Measurements from ENCODE around the gene PUS3. TPM values are rescaled to one million over a fixed set of nuclear protein-coding genes. Genes with fewer than 3 reads are reported as not detected.
"Not testable (repeated sequence)": the region's sequence is repeated elsewhere in the genome, so short reads cannot be mapped to it uniquely, and the experiment has no call there.

The PUS3 gene
- total RNA-seq, 1 experiment from 2014 or later: 21.2 TPM

DNA sequence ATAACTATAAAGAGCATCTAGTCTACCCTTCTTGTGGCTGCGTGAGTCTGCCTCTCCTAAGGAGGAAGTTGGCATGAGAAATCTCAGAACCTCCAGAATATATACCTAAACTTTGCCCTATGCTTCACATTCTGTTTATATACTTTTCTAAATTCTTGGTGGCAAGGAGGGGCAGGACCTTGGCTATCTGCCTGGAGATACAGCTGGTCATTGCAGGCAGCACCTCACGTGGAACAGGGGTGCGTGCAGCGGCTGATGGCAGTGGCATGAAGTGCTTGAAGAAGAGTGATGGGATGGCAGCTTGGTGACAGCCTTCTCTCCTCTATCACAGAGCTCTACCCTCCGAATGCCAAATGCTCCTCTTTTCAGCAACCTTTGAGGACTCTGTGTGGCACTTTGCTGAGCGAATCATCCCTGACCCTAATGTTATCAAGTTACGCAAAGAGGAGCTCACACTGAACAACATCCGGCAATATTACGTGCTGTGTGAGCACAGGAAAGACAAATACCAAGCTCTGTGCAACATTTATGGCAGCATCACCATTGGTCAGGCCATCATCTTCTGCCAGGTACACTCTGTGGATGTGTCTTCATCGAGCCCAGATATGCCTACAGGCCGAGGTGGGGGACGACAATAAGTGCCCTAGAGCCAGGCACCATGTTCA, 13.8 kb upstream of the PUS3 start:
- DNase-seq (ENCODE audit: low spot score): no peak

- not testable (repeated sequence) for DNase-seq (ENCODE audit: low spot score)
These were observed 11.6 kb upstream of the PUS3 start for GRCh38 chr11:125914601-125915000.

- DNase-seq (ENCODE audit: low spot score): no peak
These were observed 7.3 kb upstream of the PUS3 start for GRCh38 chr11:125910226-125910849.

- DNase-seq (ENCODE audit: low spot score): no peak
These were observed 1.7 kb upstream of the PUS3 start for GRCh38 chr11:125904678-125905077.

DNA sequence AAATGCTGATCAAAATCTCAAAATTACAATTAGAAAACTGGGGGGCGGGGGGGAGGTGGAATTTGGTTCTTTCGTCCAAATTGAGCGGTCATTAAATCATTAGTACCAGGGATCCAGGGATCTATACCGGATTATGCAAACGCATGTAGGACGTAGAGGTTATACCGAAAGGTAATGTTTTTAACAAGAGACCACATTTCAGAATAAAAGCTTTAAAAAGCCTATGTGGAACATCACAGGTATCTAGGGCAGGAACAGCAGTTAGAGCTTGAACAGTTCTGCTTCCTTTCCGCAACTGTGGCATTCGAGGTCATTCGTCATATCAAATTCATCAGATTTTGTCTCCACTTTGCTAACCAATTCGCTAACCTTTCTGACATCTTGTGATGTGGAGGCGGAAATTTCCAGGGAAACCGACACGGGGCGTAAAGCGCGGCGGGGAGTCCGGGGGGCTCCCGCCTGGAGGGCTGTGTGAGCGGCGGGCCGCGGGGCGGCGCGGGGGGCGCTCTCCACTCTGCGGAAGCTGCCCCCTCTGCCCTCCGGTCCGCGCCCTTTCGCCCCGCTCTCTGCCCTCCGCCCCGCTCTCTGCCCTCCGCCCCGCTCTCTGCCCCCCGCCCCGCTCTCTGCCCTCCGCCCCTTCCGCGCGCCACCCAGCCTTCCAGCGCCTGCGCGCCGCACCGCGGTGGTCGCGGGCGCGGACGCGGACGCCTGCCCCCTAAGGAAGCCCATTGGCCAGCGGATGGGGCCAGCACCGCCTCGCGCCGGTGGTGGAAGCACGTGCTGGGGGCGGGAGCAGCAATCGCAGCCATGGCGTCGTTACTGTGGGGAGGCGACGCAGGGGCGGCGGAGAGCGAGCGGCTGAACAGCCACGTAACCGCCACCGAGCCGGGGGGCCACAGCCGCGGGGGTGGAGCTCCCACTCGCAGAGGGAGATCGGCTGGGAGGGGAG, 979 bp upstream of the PUS3 start, which contains the start of gene DDX25:
TSS of gene DDX25 (plus strand) at position 798 of the 949 bp plus-strand sequence. CDS start at position 808, 10 bp downstream.
- DNase-seq (ENCODE audit: low spot score): no peak

- DNase-seq (ENCODE audit: low spot score): no peak
These were observed 604 bp downstream of the PUS3 start for GRCh38 chr11:125902277-125902926.

DNA sequence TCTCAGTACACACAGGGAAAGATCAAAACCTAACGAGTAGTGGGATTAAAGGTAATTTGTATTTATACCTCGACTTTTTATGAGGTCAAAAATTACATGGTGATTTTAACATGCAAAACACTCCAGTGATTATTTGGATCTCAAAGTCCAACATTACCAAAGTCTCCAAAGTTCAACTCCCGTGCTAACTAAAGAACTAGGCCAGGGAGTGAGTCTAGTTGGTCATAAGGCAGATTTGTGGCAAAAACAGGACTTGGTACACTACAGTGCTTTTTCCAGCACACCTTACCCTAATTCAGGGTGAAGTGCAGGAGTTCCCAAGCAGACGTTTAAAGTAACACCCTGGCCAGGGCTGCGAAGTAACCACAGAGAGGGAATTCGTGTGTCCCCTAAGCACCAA, 1.1 kb downstream of the PUS3 start:
- DNase-seq (ENCODE audit: low spot score): no peak

- DNase-seq (ENCODE audit: low spot score): no peak
These were observed 10.0 kb downstream of the PUS3 start for GRCh38 chr11:125892994-125893393.

DNA sequence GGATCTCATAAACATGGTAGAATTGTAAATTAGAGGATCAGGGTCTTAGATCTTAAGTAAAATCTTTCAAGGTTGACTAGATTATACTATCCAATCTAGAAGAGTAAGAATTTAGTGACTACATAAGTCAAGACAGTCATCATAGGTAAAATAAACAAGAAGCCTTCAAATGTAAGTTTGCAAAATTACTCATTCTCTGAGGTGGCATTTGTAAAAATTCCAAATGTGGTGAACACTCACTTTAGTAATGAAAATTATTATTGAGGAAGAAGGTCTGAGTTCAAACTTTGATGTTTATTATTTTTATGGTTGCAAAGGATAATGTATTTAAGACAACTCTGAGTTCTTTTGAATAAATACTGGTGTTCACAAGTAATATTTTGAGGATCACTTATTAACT, 10.9 kb downstream of the PUS3 start:
- no peak for DNase-seq (ENCODE audit: low spot score)

- peak; percentile 19 for DNase-seq (ENCODE audit: low spot score)
These were observed 12.4 kb downstream of the PUS3 start for GRCh38 chr11:125890447-125891100.

- DNase-seq (ENCODE audit: low spot score): peak; percentile 92
These were observed 15.4 kb downstream of the PUS3 start, which contains the start of gene HYLS1 for GRCh38 chr11:125887373-125888324. Gene HYLS1, plus strand, starts transcription at chr11:125887668. Its CDS starts 11,701 bp downstream, at chr11:125899369.

GRCh38 chr11:125886997-125887372, 16.0 kb downstream of the PUS3 start:
- no peak for DNase-seq (ENCODE audit: low spot score)

- no peak for DNase-seq (ENCODE audit: low spot score)
These were observed 19.6 kb downstream of the PUS3 start for GRCh38 chr11:125883375-125883774.

- no peak for DNase-seq (ENCODE audit: low spot score)
These were observed 21.7 kb downstream of the PUS3 start for GRCh38 chr11:125881291-125881690.

DNA sequence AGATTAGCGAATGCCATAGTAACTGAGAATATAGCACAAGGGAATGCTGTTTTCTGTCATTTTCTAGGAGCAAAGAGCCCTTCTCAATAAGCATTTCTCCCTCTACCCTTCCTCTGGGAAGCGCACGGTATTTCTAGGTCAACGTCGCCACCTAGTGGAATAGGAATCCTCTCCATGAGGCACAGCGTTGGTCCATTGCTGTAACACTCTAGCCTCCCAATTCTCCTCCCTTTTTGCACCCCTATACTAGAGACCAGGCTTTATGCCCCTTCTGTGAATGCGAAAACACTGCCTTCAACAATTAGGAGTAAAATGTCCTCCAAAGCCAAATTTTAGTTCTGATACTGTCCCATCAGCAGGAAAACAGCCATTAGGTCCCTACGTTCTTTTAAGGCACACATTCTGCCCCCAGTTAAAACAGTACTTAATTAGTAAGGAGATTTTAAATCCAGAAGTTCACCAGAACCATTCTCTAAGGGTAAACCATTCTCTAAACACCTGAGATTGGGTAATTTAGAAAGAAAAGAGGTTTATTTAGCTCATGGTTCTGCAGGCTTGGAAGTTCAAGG, 28.4 kb downstream of the PUS3 start:
- DNase-seq (ENCODE audit: low spot score): peak; percentile 64

DNA sequence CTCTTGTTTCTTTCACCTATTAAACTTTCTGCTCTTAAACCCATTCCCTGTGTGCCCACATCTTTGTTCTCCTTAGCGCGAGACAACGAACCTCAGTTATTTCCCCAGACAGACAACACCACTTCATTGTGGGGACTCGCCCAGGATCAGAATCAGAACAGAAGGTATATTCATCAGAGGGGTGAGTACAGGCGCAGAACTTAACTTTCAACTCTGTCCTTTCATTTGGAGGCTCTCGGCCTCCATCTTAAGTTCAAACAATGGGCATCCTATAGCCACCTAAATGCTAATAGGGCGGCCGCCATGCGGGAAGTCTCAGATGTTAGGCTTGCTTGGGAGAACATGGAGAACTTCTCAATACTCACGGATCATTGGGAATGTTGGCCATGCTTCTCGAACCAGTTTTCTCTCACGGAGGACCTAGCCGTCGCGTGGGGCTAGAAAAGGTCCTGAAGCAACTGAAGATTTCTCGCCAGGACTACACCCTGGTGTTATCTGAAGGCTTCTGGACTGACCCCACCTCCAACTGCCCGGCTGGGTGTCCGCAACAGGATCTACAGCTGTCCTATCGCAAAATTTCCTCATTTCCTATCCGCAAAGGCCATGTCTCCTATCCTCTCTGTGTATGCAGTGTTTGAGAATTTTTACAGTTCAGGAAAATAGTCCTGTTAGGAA, 29.0 kb downstream of the PUS3 start:
- no peak for DNase-seq (ENCODE audit: low spot score)

DNA sequence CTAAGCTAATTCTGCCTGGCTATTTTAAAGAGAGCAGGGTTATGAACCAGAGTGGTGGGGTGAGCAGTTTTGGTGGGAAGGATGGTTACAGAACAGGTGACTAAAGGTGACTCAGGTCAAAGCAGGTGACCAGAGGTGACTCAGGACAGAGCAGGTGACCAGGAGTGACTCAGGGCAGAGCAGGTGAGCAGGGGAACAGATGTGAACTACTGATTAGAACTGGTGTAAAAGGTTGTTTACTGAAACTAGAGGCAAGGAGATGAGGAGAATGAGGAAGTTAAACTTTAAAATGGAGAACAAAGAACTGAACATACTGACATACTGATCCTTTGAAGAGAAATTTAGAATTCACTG, 30.9 kb downstream of the PUS3 start:
- no peak for DNase-seq (ENCODE audit: low spot score)

- DNase-seq (ENCODE audit: low spot score): peak; percentile 22
These were observed 31.4 kb downstream of the PUS3 start for GRCh38 chr11:125871391-125872137.

DNA sequence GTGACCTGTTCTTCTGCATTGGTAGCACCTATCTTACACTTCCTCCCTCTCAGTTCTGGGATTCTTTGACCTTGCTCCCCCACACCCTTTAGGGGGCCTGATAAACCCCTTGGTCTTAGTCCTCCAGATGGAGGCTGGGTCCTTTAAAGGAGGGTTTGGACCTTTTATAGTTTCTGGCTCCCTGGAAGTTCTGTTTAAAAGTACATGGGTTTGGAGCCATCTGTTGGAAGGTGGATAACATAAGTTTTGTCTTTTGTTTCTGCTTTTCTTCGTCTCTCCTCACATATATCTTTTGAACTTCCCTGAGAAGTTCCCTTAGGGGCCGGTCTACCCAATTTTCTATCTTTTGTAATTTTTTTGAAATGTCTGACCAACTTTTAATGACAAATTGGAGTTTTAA, 33.5 kb downstream of the PUS3 start:
- no peak for DNase-seq (ENCODE audit: low spot score)
